ELF-1 (cell line): Measurements from ENCODE around the gene CST5.
"Not testable (repeated sequence)": the region's sequence is repeated elsewhere in the genome, so short reads cannot be mapped to it uniquely, and the experiment has no call there.

ENCODE experiments used
- DNase-seq: peaks from one replicate; pipeline ENCODE4 v3.0.0-alpha.2; 2016; ENCODE audit warnings: low read depth, low spot score

Gene CST5

GRCh38 chr20:23889775-23890187, 10.2 kb upstream of the CST5 start:
- peak; percentile 81 for DNase-seq

DNA sequence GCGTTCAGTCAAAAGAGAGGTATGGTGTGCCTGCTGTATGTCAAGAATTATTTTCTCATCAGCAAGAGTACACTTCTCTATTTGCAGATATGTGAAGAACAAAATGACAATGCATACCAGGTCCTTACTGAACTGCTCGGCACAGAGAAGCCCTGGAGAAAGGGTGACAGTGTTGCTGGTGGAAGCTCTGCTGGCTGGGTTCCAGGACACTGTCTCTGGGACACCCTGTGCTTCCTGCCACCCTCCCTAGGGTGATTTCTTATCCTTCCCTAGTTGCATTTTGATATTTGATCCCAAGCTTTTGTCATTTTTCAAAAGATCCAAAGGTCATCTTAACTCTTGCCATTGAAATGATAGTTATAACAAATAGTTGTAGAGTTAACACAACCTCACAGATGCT, 8.3 kb upstream of the CST5 start:
- no peak for DNase-seq

GRCh38 chr20:23884771-23885162, 5.2 kb upstream of the CST5 start:
- DNase-seq, result no peak

DNA sequence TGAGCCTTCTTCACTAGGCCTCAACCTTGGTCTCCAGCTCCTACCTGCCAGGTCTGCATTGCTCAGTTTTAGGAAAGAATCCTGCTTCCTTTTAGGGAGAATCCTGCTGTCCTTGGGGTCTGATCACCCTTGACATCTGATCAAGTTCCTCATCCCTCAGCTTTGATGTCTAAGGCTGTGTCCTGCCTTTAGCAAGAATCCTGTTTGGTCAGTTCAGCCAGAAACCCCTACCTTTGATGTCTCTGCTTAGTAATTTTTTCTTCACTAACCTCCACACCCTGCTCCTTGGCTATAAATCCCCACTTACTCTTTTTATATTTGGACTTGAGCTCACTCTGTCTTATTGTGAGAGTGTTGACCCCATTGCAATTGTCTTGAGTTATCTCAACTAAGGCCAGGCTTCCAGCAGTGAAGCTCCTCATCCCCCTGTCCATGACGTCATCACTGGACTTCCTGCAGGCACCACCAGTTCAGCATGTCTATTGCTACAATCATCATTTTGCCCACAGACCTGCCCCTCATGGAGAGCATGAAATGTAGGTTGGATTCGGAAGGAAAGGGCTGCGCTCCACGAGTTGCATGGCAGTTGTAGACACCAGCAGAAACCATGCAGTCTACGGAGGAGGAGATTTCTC, 4.7 kb upstream of the CST5 start:
- no peak for DNase-seq

DNA sequence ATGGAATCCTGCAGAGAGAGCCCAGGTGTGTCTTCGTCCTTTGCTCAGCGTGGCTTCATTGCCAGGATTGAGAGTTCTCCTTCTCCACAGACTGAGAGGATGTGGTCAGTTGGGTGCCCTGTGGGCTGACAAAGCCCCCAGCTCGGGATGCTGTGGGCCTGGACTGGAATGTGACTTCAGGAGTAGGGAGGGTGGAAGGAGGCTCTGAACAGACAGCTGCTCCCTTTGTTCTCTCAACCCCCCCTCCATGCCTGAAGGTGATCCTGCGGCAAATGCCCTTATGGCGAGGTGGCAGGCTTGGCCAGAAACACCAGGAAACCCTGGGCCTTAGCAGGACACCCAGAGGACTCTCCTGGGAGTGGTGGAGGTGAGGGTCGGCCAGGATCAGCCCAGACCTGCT, 1.8 kb upstream of the CST5 start:
- DNase-seq, result no peak

- DNase-seq, result no peak
Measured at GRCh38 chr20:23880417-23880816, 869 bp upstream of the CST5 start.

DNA sequence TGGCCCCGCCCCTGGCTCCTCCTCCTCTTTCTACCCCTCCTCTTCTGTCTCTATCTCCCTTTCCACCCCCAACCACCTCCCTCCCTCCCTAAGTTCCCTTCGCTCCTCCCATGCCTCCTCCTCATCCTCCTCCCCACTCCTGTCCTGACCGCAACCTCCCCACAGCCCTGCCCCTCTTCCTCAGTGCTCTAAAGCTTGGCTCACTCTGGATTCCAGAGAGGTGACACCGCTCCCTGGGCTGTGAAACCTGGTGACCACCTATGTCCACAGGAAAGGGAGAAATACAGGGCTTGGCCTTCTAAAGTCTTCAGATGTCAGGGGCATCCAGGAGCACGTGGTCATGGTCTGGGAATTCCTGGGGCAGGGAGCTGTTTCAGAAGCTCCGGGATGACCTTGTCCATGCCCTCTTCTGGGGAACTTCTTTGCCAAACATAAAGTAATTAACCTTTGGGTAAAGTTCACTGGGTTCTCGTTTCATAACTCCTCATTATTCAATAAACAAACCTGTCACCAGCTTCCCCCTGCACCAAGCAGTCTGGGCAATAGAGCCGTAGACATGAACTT, 345 bp upstream of the CST5 start:
- no peak for DNase-seq

- DNase-seq, result no peak
Measured at GRCh38 chr20:23878787-23879186, 761 bp downstream of the CST5 start.

- not testable (repeated sequence) for DNase-seq
Measured at GRCh38 chr20:23878016-23878542, 1.5 kb downstream of the CST5 start.

DNA sequence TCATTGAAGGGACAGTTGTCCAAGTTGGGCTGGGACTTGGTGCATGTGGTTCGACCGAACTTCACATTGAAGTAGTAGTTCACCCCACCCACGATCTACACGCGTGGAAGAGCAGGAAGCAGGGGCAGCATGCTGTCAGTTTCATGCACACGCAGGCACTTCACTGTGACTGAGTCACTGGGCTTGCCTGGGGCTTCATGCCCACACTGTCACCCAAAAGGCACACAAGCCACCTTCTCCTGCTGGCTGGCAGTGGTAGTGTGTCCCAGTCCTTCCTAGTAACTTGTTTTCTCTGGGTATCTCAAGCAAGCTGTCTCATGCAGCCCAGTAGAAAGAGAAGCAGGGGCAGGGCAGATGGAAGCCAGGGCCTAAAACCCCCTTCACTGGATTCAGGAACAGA, 2.0 kb downstream of the CST5 start:
- DNase-seq, result no peak

GRCh38 chr20:23875606-23876237, 3.8 kb downstream of the CST5 start:
- no peak for DNase-seq

DNA sequence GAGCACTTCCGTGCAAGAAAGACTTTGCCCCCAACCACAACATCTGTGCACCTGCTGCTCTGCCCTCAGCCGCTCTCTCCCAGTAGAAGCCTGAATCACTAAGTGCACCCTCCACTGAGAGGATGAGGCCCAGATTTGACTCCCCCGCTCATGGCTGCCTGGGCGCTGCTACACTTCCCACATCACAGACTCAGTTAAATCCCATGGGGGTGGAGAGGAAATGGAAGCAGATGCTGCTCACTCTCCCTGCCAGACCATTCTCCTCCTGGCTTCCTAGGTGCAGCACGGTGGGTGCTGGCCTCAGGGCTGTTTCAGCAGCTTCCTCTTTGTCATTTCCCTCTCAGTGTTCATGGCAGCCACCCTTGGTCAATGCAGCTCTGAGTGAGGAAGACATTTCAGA, 4.8 kb downstream of the CST5 start:
- no peak for DNase-seq

- DNase-seq, result no peak
Measured at GRCh38 chr20:23873370-23874015, 6.1 kb downstream of the CST5 start.

- no peak for DNase-seq
Measured at GRCh38 chr20:23872065-23872464, 7.5 kb downstream of the CST5 start.

- peak; percentile 63 for DNase-seq
Measured at GRCh38 chr20:23870461-23870860, 9.1 kb downstream of the CST5 start.

DNA sequence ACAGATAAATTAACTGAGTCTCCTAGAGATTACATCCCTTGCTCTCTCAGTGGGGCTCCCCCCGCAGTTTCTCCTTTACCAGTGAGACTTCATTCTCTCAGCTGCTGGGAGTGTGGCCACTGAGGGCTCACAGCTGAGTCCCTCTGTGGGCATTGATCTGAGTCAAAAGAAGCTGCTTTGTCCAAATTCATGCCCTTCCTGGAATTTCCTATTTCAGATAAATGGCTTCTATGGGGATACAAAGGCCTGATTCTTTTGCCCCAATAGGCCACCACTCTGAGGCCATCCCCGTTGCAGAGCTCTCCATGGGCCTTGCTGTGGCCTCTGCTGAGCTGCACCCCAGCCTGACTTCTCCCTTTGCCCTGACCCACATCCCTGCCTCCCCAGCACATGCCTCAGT, 10.0 kb downstream of the CST5 start:
- no peak for DNase-seq

DNA sequence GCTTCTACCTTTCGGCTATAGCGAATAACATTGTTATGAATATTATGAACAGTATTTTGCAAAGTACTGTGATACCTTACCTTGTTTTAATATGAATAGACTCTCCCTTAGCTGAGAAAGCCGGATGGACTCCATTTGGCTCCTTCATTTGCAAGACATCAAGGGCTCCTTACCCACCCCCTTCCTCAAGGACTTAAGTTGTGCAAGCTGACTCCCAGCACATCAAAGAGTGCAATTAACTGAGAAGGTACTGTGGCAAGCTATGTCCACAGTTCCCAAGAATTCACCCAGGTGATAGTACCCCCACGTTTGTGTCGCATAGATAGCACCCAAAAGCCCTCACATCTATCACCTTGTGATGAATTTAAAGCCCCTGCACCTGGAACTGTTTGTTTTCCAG, 11.2 kb downstream of the CST5 start:
- peak; percentile 55 for DNase-seq

DNA sequence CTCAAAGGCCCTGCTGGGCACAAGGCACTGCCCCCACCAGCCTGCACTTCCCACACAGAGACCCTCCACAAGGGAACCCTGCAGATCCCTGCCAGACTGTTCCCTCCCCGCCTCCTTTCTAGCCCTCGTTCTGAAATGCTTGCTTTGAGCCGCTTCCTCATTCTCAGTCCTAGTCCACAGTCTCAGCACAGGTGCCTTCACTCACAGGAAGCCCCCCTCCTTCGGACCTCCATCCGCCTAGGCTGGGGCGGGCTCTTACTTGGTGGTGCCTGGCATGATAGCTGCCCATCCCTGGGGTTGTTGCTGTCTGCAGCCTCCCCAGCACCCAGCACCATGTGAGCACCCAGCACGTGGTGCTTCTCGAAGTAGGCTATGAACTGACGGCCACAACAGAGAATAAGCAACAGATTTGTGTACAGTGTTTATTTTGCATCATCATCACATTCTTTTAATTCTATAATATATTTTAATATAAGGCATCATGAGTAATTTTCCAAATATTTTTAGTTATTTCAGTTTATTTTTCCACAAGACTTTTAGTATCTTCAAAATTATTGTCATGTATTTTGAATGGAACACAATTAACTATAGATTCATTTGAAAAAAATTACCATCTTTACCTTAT, 12.3 kb downstream of the CST5 start:
- DNase-seq, result no peak

- DNase-seq, result not testable (repeated sequence)
Measured at GRCh38 chr20:23860771-23861170, 18.8 kb downstream of the CST5 start.

GRCh38 chr20:23857962-23858595, 21.5 kb downstream of the CST5 start:
- no peak for DNase-seq

GRCh38 chr20:23856736-23857135, 22.8 kb downstream of the CST5 start:
- no peak for DNase-seq

DNA sequence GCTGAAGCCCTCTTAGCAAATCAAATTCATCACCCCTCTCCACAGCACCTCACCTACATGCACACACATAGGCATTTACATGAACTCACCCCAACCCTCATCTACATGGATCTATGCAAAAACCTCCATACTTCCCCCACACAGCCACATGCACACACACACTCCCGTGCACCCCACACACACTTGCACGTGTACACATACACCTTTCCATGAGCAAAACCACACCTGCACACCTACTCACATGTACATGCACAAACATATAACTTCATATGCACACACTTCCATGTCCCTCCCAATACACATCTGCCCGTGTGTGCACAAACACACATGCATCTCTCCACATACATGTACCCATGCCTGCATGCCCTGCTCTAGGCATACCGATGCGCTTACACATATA, 23.3 kb downstream of the CST5 start:
- no peak for DNase-seq
